Measurements from ENCODE around the gene RGS11. TPM values are rescaled to one million over a fixed set of nuclear protein-coding genes. Genes with fewer than 3 reads are reported as not detected.

The RGS11 gene
- total RNA-seq, 1 experiment from 2014 or later = 8.9 TPM

- H3K36me3 ChIP-seq (ENCODE audit: control insufficient read depth, insufficient read depth, low read length) = no peaks in the 10 kb centered on the region; the same call in 1 of the 2 replicates
- H3K9me3 Mint-ChIP-seq (ENCODE audit: unreplicated experiment) = no peaks in the 10 kb centered on the region
- H3K27me3 Mint-ChIP-seq (ENCODE audit: insufficient read depth, unreplicated experiment) = no peaks in the 10 kb centered on the region
- no peaks in the 10 kb centered on the region for H3K4me1 Mint-ChIP-seq (ENCODE audit: low read depth, unreplicated experiment)
- TF ChIP-seq, protein P1, sequence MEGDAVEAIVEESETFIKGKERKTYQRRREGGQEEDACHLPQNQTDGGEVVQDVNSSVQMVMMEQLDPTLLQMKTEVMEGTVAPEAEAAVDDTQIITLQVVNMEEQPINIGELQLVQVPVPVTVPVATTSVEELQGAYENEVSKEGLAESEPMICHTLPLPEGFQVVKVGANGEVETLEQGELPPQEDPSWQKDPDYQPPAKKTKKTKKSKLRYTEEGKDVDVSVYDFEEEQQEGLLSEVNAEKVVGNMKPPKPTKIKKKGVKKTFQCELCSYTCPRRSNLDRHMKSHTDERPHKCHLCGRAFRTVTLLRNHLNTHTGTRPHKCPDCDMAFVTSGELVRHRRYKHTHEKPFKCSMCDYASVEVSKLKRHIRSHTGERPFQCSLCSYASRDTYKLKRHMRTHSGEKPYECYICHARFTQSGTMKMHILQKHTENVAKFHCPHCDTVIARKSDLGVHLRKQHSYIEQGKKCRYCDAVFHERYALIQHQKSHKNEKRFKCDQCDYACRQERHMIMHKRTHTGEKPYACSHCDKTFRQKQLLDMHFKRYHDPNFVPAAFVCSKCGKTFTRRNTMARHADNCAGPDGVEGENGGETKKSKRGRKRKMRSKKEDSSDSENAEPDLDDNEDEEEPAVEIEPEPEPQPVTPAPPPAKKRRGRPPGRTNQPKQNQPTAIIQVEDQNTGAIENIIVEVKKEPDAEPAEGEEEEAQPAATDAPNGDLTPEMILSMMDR (IDR thresholded peaks at IDR 0.05; ENCODE audit: insufficient read depth in 1 of 2, low read depth in 1 of 2, low read length in 1 of 2, severe bottlenecking in 1 of 2, unreplicated experiment in 1 of 2) = no peak
- DNase-seq = no peak
- intact Hi-C loops (cut with micrococcal nuclease; ENCODE audit: unreplicated experiment) = no loop called here
- ChIA-PET CTCF (no interaction called here), POLR2A (no interaction called here)
- BruUV-seq (replicated peaks) = no TSS peak
- no peaks in the 10 kb centered on the region for H3K27me3 ChIP-seq (replicated peaks; ENCODE audit: control insufficient read depth, insufficient read depth, low read length)
- peaks cover 41% of the 10 kb centered on the region for H3K36me3 Mint-ChIP-seq (ENCODE audit: insufficient read depth, unreplicated experiment)
- H3K9me3 ChIP-seq = no peaks in the 10 kb centered on the region
- H3K27ac Mint-ChIP-seq (ENCODE audit: unreplicated experiment) = no peak overlapping the region
- no peaks in the 10 kb centered on the region for H3K4me1 ChIP-seq
- H3K4me3 Mint-ChIP-seq (ENCODE audit: unreplicated experiment) = no peak overlapping the region
- H3K4me3 ChIP-seq (ENCODE audit: low read depth, low read length) = no peak overlapping the region
Observed at GRCh38 chr16:285146-286055, 9.7 kb upstream of the RGS11 start.

DNA sequence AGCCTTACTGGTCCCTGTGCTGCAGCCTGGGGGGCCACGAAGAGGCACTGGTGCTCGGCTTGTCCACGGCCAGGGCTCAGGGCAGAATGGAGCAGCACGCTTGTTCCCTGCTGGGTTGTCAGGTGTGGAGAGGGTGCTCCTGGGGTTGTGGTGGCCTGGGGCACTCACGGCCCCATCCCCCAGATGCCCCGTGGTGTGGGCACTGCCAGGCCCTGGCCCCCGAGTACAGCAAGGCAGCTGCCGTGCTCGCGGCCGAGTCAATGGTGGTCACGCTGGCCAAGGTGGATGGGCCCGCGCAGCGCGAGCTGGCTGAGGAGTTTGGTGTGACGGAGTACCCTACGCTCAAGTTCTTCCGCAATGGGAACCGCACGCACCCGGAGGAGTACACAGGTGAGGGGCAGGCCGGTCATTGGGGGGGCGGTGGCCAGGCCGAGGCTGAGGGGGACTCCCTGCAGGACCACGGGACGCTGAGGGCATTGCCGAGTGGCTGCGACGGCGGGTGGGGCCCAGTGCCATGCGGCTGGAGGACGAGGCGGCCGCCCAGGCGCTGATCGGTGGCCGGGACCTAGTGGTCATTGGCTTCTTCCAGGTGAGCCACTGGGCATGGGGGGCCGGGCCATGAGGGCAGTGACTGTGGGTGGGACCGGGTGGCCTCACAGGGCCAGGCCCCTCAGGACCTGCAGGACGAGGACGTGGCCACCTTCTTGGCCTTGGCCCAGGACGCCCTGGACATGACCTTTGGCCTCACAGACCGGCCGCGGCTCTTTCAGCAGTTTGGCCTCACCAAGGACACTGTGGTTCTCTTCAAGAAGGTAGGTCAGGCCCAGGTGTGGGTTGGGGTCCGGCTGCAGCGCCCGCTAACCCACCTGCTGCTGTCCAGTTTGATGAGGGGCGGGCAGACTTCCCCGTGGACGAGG is 8.7 kb upstream of the RGS11 start:
- H3K36me3 Mint-ChIP-seq (ENCODE audit: insufficient read depth, unreplicated experiment) = peaks cover 41% of the 10 kb centered on the region
- TF ChIP-seq, protein P1 (IDR thresholded peaks at IDR 0.05; ENCODE audit: insufficient read depth in 1 of 2, low read depth in 1 of 2, low read length in 1 of 2, severe bottlenecking in 1 of 2, unreplicated experiment in 1 of 2) = no peak
- H3K4me1 Mint-ChIP-seq (ENCODE audit: low read depth, unreplicated experiment) = no peaks in the 10 kb centered on the region
- no peak overlapping the region for H3K4me3 ChIP-seq (ENCODE audit: low read depth, low read length)
- H3K9me3 ChIP-seq = no peaks in the 10 kb centered on the region
- ChIA-PET POLR2A (interaction anchor here (0.7 kb wide), 1 partner anchor 20 kb away, joined by 9 read pairs; no protein-coding TSS in a partner anchor), CTCF (no interaction called here)
- H3K27me3 ChIP-seq (replicated peaks; ENCODE audit: control insufficient read depth, insufficient read depth, low read length) = no peaks in the 10 kb centered on the region
- H3K36me3 ChIP-seq (ENCODE audit: control insufficient read depth, insufficient read depth, low read length) = no peaks in the 10 kb centered on the region; the same call in 1 of the 2 replicates
- H3K4me3 Mint-ChIP-seq (ENCODE audit: unreplicated experiment) = no peak overlapping the region
- H3K27ac Mint-ChIP-seq (ENCODE audit: unreplicated experiment) = no peak overlapping the region
- BruUV-seq (replicated peaks) = no TSS peak
- intact Hi-C loops (cut with micrococcal nuclease; ENCODE audit: unreplicated experiment) = no loop called here
- H3K4me1 ChIP-seq = no peaks in the 10 kb centered on the region
- H3K9me3 Mint-ChIP-seq (ENCODE audit: unreplicated experiment) = no peaks in the 10 kb centered on the region
- no peak for DNase-seq
- no peaks in the 10 kb centered on the region for H3K27me3 Mint-ChIP-seq (ENCODE audit: insufficient read depth, unreplicated experiment)

Data from Caco-2 (cell line).